HL-60 (cell line): ENCODE data around the gene C14orf132.

Experiments used
- DNase-seq, 2 experiments: peaks; one replicate each; pipeline ENCODE4 v3.0.0-alpha.2; 2010 to 2020; ENCODE audit warnings: low read depth in 1 of 2, low spot score in 1 of 2
- H3K27ac ChIP-seq: fragments of 250-450 bp; sonication (Bioruptor Pico); replicated peaks from 2 replicates; pipeline ENCODE4 v1.5.1; 2020; ENCODE audit warnings: mild to moderate bottlenecking, moderate library complexity
- H3K27me3 ChIP-seq: fragments of 250-450 bp; sonication (Bioruptor Pico); 2 replicates; pipeline ENCODE4 v1.5.1; 2021; ENCODE audit warnings: mild to moderate bottlenecking, moderate library complexity; ENCODE audit not compliant: insufficient read depth, poor library complexity, severe bottlenecking
- H3K4me3 ChIP-seq: replicated peaks from 2 replicates; pipeline ENCODE4 v1.5.1; 2011; ENCODE audit warnings: mild to moderate bottlenecking, control low read depth, low read length; ENCODE audit not compliant: insufficient read depth
- GABPA ChIP-seq: IDR thresholded peaks from 2 replicates; pipeline ENCODE4 v1.6.1; 2012; ENCODE audit warnings: low read depth
- POLR2AphosphoS5 ChIP-seq: IDR thresholded peaks from 2 replicates; pipeline ENCODE4 v1.6.1; 2012; ENCODE audit warnings: low read depth
- SPI1 ChIP-seq: IDR thresholded peaks from 2 replicates; pipeline ENCODE4 v1.6.1; 2012; ENCODE audit warnings: low read depth, mild to moderate bottlenecking, borderline replicate concordance
- TF ChIP-seq, protein P1 (sequence below): IDR thresholded peaks from one replicate; pipeline ENCODE4 v1.5.1; 2011; ENCODE audit warnings: low read length, control low read depth, inconsistent platforms; ENCODE audit not compliant: insufficient read depth
- TF ChIP-seq, protein P2 (sequence below): IDR thresholded peaks from 2 replicates; pipeline ENCODE4 v1.6.1; 2012; ENCODE audit warnings: low read depth; ENCODE audit not compliant: insufficient replicate concordance

Gene C14orf132

DNA sequence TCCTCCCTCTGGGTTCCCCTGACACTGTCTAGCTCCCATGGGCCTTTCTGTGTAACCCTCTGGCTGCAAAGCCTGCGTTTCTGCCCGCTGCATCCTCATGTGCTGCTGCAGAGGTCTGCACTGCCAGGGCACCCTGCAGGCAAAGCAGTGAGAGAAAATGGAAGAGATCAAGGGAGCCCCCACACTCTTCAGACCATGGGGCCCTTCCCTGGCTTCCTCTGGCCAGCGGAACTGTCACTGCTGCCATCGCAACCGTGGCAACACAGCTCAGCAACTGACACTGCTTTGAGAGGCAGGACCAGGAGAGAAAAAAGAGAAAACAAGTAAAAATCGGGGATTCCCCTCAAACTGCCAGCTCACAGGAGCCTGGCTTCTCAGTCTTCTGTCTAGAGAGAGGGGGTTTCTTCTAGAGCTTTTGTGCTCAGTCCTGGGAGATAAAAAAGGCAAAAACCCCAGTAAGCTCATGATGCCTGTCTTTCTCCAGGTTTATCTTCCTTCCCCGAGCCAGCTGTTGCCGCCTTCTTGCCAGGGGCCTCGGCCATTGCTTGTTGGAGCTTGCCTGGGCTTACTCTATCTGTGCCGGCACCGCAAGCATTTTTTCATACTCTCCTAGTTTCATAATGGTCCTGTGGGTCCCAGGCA lies 38.9 kb downstream of the C14orf132 start:
- H3K27me3 ChIP-seq = peaks cover 2% of the 10 kb centered on the region
- H3K4me3 ChIP-seq = no peak overlapping the region
- DNase-seq = no peak
- no peak overlapping the region for H3K27ac ChIP-seq
- TF ChIP-seq GABPA (no peak), SPI1 (no peak), POLR2AphosphoS5 (no peak)
- TF ChIP-seq, protein P1, sequence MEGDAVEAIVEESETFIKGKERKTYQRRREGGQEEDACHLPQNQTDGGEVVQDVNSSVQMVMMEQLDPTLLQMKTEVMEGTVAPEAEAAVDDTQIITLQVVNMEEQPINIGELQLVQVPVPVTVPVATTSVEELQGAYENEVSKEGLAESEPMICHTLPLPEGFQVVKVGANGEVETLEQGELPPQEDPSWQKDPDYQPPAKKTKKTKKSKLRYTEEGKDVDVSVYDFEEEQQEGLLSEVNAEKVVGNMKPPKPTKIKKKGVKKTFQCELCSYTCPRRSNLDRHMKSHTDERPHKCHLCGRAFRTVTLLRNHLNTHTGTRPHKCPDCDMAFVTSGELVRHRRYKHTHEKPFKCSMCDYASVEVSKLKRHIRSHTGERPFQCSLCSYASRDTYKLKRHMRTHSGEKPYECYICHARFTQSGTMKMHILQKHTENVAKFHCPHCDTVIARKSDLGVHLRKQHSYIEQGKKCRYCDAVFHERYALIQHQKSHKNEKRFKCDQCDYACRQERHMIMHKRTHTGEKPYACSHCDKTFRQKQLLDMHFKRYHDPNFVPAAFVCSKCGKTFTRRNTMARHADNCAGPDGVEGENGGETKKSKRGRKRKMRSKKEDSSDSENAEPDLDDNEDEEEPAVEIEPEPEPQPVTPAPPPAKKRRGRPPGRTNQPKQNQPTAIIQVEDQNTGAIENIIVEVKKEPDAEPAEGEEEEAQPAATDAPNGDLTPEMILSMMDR = no peak
- TF ChIP-seq, protein P2, sequence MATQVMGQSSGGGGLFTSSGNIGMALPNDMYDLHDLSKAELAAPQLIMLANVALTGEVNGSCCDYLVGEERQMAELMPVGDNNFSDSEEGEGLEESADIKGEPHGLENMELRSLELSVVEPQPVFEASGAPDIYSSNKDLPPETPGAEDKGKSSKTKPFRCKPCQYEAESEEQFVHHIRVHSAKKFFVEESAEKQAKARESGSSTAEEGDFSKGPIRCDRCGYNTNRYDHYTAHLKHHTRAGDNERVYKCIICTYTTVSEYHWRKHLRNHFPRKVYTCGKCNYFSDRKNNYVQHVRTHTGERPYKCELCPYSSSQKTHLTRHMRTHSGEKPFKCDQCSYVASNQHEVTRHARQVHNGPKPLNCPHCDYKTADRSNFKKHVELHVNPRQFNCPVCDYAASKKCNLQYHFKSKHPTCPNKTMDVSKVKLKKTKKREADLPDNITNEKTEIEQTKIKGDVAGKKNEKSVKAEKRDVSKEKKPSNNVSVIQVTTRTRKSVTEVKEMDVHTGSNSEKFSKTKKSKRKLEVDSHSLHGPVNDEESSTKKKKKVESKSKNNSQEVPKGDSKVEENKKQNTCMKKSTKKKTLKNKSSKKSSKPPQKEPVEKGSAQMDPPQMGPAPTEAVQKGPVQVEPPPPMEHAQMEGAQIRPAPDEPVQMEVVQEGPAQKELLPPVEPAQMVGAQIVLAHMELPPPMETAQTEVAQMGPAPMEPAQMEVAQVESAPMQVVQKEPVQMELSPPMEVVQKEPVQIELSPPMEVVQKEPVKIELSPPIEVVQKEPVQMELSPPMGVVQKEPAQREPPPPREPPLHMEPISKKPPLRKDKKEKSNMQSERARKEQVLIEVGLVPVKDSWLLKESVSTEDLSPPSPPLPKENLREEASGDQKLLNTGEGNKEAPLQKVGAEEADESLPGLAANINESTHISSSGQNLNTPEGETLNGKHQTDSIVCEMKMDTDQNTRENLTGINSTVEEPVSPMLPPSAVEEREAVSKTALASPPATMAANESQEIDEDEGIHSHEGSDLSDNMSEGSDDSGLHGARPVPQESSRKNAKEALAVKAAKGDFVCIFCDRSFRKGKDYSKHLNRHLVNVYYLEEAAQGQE = no peak

DNA sequence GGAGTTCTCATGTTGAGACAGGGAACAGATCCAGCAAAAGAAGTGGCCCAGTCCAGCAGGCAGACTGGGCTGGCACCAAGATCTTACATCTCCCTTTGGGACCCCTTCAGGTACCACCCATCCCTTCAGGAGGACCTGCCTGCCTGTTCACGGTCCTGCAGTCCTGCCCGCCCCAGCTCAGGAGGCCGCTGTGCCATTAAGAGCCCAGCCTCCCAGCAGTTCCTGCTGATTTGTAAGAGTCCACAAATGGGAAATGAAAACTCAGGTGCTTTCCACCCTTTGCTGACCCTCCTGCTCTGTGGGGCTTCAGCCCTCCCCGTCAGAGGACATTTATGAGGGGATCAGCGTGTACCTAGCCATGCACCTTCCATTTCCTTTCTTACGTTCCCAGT lies 39.5 kb downstream of the C14orf132 start:
- no peak for DNase-seq
- Histone ChIP-seq H3K27me3 (peaks cover 2% of the 10 kb centered on the region), H3K4me3 (no peak overlapping the region), H3K27ac (no peak overlapping the region)
- TF ChIP-seq, protein P2 = no peak
- no peak for TF ChIP-seq SPI1
- TF ChIP-seq POLR2AphosphoS5 = no peak
- TF ChIP-seq, protein P1 = no peak
- no peak for TF ChIP-seq GABPA

DNA sequence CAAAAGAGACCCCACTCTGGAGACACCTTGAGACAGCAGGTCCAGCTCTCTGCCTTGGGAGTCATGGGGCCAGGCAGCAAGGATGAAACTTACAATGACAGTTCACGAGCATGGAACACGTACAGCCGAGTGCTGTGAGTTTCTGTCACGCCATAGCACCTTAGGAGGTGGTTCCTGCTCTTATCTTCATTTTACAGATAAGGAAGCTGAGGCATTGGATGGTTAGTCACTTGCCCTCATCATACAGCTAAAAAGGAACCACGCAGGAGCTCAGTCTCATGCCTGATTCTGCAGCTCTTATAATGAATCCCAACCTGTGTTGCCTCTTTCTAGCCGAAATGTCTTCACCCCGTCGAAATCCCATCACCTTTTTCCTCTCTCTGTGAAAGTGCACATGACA lies 39.9 kb downstream of the C14orf132 start:
- Histone ChIP-seq H3K27me3 (peaks cover 2% of the 10 kb centered on the region), H3K4me3 (no peak overlapping the region), H3K27ac (no peak overlapping the region)
- TF ChIP-seq, protein P1 = no peak
- TF ChIP-seq SPI1 (no peak), POLR2AphosphoS5 (no peak), GABPA (no peak)
- TF ChIP-seq, protein P2 = no peak
- no peak for DNase-seq
